Left ventricle myocardium inferior (tissue), 1 donor: ENCODE measurements around the gene OCA2. TPM values are rescaled to one million over a fixed set of nuclear protein-coding genes. Genes with fewer than 3 reads are reported as not detected.

Experiments used
- DNase-seq: peaks from one replicate; pipeline ENCODE4 v3.0.0-alpha.2; 2020
- H3K27ac ChIP-seq: fragments of 200-600 bp; replicated peaks from 2 replicates; pipeline ENCODE4 v1.8.0; 2021
- H3K27me3 ChIP-seq: fragments of 200-600 bp; 2 replicates; pipeline ENCODE4 v1.8.0; 2021; ENCODE audit warnings: low read depth
- H3K36me3 ChIP-seq: fragments of 200-600 bp; 2 replicates; pipeline ENCODE4 v1.8.0; 2021
- H3K4me1 ChIP-seq: fragments of 200-600 bp; 2 replicates; pipeline ENCODE4 v1.8.0; 2021
- H3K4me3 ChIP-seq: fragments of 200-600 bp; 2 replicates; pipeline ENCODE4 v1.8.0; 2021; ENCODE audit warnings: mild to moderate bottlenecking, moderate library complexity
- H3K9me3 ChIP-seq: fragments of 200-600 bp; replicated peaks from 2 replicates; pipeline ENCODE4 v1.8.0; 2021
- CTCF ChIP-seq: fragments of 200-600 bp; IDR thresholded peaks from 2 replicates; pipeline ENCODE4 v1.8.0; 2021; ENCODE audit warnings: antibody characterized with exemption, mild to moderate bottlenecking, borderline replicate concordance
- intact Hi-C: fragments of 100-400 bp; cut with micrococcal nuclease; formaldehyde crosslinking; loops from one replicate; pipeline ENCODE4 v1.11.0; 2022
- total RNA-seq: library from RNA; stranded (reverse); fragmentation: NEBNext Ultra II Directional; extraction: Animal tissue kit (Norgen Biotek cat#: 25700); gene quantifications from one replicate; pipeline ENCODE4 v1.2.1, GENCODE V29; 2021
- donor health status: DM: no; HTN: yes; CAD: no; lungs with severe emphysema.

OCA2 gene
- total RNA-seq, 1 donor from 2014 or later: not detected

GRCh38 chr15:27863000-27863399 is 236.1 kb downstream of the OCA2 start:
- DNase-seq: no peak
- no peak overlapping the region for H3K27ac ChIP-seq
- no peaks in the 10 kb centered on the region for H3K4me1 ChIP-seq
- peaks cover 17% of the 10 kb centered on the region for H3K27me3 ChIP-seq
- intact Hi-C loops: no loop called here
- H3K36me3 ChIP-seq: no peaks in the 10 kb centered on the region
- no peak overlapping the region for H3K4me3 ChIP-seq
- H3K9me3 ChIP-seq: peaks cover 4% of the 10 kb centered on the region
- no peak for TF ChIP-seq CTCF

- no peak for TF ChIP-seq CTCF
- Histone ChIP-seq H3K9me3 (peaks cover 18% of the 10 kb centered on the region), H3K36me3 (no peaks in the 10 kb centered on the region), H3K4me1 (no peaks in the 10 kb centered on the region), H3K27me3 (peaks cover 8% of the 10 kb centered on the region), H3K4me3 (no peak overlapping the region), H3K27ac (no peak overlapping the region)
- no peak for DNase-seq
- intact Hi-C loops: no loop called here
These were observed 237.9 kb downstream of the OCA2 start for GRCh38 chr15:27861171-27861570.

GRCh38 chr15:27855137-27855536 is 244.0 kb downstream of the OCA2 start:
- no peaks in the 10 kb centered on the region for H3K27me3 ChIP-seq
- no peak overlapping the region for H3K4me3 ChIP-seq
- no peak for DNase-seq
- no peaks in the 10 kb centered on the region for H3K4me1 ChIP-seq
- no peak for TF ChIP-seq CTCF
- H3K36me3 ChIP-seq: no peaks in the 10 kb centered on the region
- no peak overlapping the region for H3K27ac ChIP-seq
- H3K9me3 ChIP-seq: peaks cover 21% of the 10 kb centered on the region
- intact Hi-C loops: no loop called here

GRCh38 chr15:27854601-27855000 is 244.5 kb downstream of the OCA2 start:
- DNase-seq: no peak
- H3K4me3 ChIP-seq: no peak overlapping the region
- H3K27ac ChIP-seq: no peak overlapping the region
- no peaks in the 10 kb centered on the region for H3K27me3 ChIP-seq
- intact Hi-C loops: no loop called here
- H3K9me3 ChIP-seq: peaks cover 21% of the 10 kb centered on the region
- H3K36me3 ChIP-seq: no peaks in the 10 kb centered on the region
- no peaks in the 10 kb centered on the region for H3K4me1 ChIP-seq
- TF ChIP-seq CTCF: no peak

GRCh38 chr15:27853624-27854455 is 245.3 kb downstream of the OCA2 start:
- no peak overlapping the region for H3K4me3 ChIP-seq
- peaks cover 21% of the 10 kb centered on the region for H3K9me3 ChIP-seq
- TF ChIP-seq CTCF: no peak
- H3K27me3 ChIP-seq: no peaks in the 10 kb centered on the region
- no peak overlapping the region for H3K27ac ChIP-seq
- intact Hi-C loops: no loop called here
- no peaks in the 10 kb centered on the region for H3K36me3 ChIP-seq
- no peaks in the 10 kb centered on the region for H3K4me1 ChIP-seq
- DNase-seq: no peak
